Endothelial cell of umbilical vein (primary cell): ENCODE measurements around the gene CKLF. TPM values are rescaled to one million over a fixed set of nuclear protein-coding genes. Genes with fewer than 3 reads are reported as not detected.

Experiments
- BruUV-seq: library from RNA; stranded (reverse); fragments of 400-500 nt; replicated peaks from 2 replicates; lab custom pipeline; 2021; lab: Mats Ljungman, UMichigan
- CTCF ChIA-PET: fragments of 300-600, 350-600 bp; sonication (Branson Sonifier 250); formaldehyde crosslinking; loops from one replicate; lab custom pipeline; 2021; ENCODE audit warnings: antibody characterized with exemption, inconsistent platforms; lab: Charles Lee
- POLR2A ChIA-PET: fragments of 300-600, 350-600 bp; sonication (Branson Sonifier 250); formaldehyde crosslinking; loops from one replicate; lab custom pipeline; 2021; ENCODE audit warnings: antibody characterized with exemption, inconsistent platforms; lab: Charles Lee
- DNase-seq: peaks from one replicate; pipeline ENCODE4 v3.0.0-alpha.2; 2011; ENCODE audit warnings: low read depth, low spot score
- FAIRE-seq: peaks from 2 replicates; lab custom pipeline; 2011; peaks lifted over from hg19 to GRCh38; lab: Jason Lieb, UNC
- H2AFZ ChIP-seq: 2 replicates; pipeline ENCODE4 v1.6.0; 2012; ENCODE audit warnings: low read depth, low read length, control low read depth, inconsistent platforms
- H3K27ac ChIP-seq: 2 replicates; pipeline ENCODE4 v1.5.1; 2011; ENCODE audit warnings: low read depth, mild to moderate bottlenecking, control low read depth, low read length, moderate library complexity; ENCODE audit not compliant: insufficient read depth
- H3K27me3 ChIP-seq, 2 experiments: 2 replicates each; pipeline versions ENCODE4 v1.6.0 to v1.6.1; 2011; ENCODE audit warnings: low read length in 2 of 2, mixed read lengths in 1 of 2; ENCODE audit not compliant: control insufficient read depth in 2 of 2, insufficient read depth in 2 of 2
- H3K36me3 ChIP-seq, 2 experiments: 2 replicates in 1 of 2; 3 replicates in 1 of 2; pipeline ENCODE4 v1.5.1; 2011; ENCODE audit warnings: low read length in 2 of 2, mild to moderate bottlenecking in 1 of 2, moderate library complexity in 1 of 2; ENCODE audit not compliant: control insufficient read depth in 2 of 2, insufficient read depth in 2 of 2; ENCODE audit errors: extremely low read depth in 1 of 2
- H3K4me1 ChIP-seq: 3 replicates; pipeline ENCODE4 v1.5.1; 2011; ENCODE audit warnings: mild to moderate bottlenecking, low read length; ENCODE audit not compliant: control insufficient read depth, insufficient read depth; ENCODE audit errors: extremely low read depth
- H3K4me2 ChIP-seq: 2 replicates; pipeline ENCODE4 v1.6.1; 2011; ENCODE audit warnings: low read length, control low read depth, mixed read lengths; ENCODE audit not compliant: insufficient read depth
- H3K4me3 ChIP-seq, 3 experiments: fragments of 200-600 bp in 1 of 3; sonication (generic), shearing (Covaris generic) in 1 of 3; replicated peaks in 1 of 3; 2 replicates each; pipeline ENCODE4 v1.5.1; 2011 to 2016; ENCODE audit warnings: control low read depth in 3 of 3, low read length in 3 of 3, mild to moderate bottlenecking in 2 of 3, inconsistent platforms in 1 of 3, low read depth in 1 of 3, moderate library complexity in 1 of 3; ENCODE audit not compliant: insufficient read depth in 1 of 3
- H3K79me2 ChIP-seq: 2 replicates; pipeline ENCODE4 v1.6.0; 2012; ENCODE audit warnings: low read length, inconsistent platforms; ENCODE audit not compliant: control insufficient read depth, insufficient read depth
- H3K9ac ChIP-seq: replicated peaks from 2 replicates; pipeline ENCODE3; 2011; ENCODE audit warnings: low read length, control low read depth; ENCODE audit not compliant: insufficient read depth; ENCODE audit errors: extremely low read depth
- H3K9me1 ChIP-seq: replicated peaks from 3 replicates; pipeline ENCODE4 v1.6.0; 2011; ENCODE audit warnings: mild to moderate bottlenecking, low read length; ENCODE audit not compliant: control insufficient read depth, insufficient read depth; ENCODE audit errors: extremely low read depth
- H3K9me3 ChIP-seq: replicated peaks from 2 replicates; pipeline ENCODE4 v1.5.1; 2012; ENCODE audit warnings: low read length, inconsistent platforms; ENCODE audit not compliant: control insufficient read depth, insufficient read depth
- H4K20me1 ChIP-seq: replicated peaks from 2 replicates; pipeline ENCODE3; 2011; ENCODE audit warnings: mild to moderate bottlenecking, low read length; ENCODE audit not compliant: control insufficient read depth, insufficient read depth; ENCODE audit errors: extremely low read depth
- EZH2 ChIP-seq: IDR thresholded peaks from 2 replicates; pipeline ENCODE4 v1.6.1; 2012; ENCODE audit warnings: borderline replicate concordance, low read depth, mild to moderate bottlenecking, moderate library complexity, low read length, inconsistent platforms; ENCODE audit not compliant: severe bottlenecking
- FOS ChIP-seq: IDR thresholded peaks from 2 replicates; pipeline ENCODE4 v1.6.1; 2011; ENCODE audit warnings: mild to moderate bottlenecking, low read length, moderate library complexity, borderline replicate concordance; ENCODE audit not compliant: insufficient read depth
- GATA2 ChIP-seq: IDR thresholded peaks from 2 replicates; pipeline ENCODE4 v1.7.0; 2011; ENCODE audit warnings: low read depth, mild to moderate bottlenecking, moderate library complexity, mixed read lengths, low read length; ENCODE audit not compliant: insufficient read length, insufficient read depth
- JUN ChIP-seq: IDR thresholded peaks from 2 replicates; pipeline ENCODE4 v1.6.1; 2011; ENCODE audit warnings: borderline replicate concordance, low read depth; ENCODE audit not compliant: insufficient read length, insufficient read depth
- MYC ChIP-seq: IDR thresholded peaks from one replicate; pipeline ENCODE4 v1.6.1; 2011; ENCODE audit warnings: mild to moderate bottlenecking, low read depth, low read length
- POLR2A ChIP-seq: IDR thresholded peaks from 2 replicates; pipeline ENCODE4 v1.6.1; 2012; ENCODE audit warnings: low read depth, mild to moderate bottlenecking, control low read depth, low read length
- POLR2AphosphoS5 ChIP-seq: IDR thresholded peaks from 2 replicates; pipeline ENCODE4 v1.6.1; 2012; ENCODE audit warnings: low read depth, mild to moderate bottlenecking, control low read depth, low read length, moderate library complexity; ENCODE audit not compliant: insufficient read depth
- dilution Hi-C: fragments of 300-500 bp; cut with MboI; formaldehyde crosslinking; loops from one replicate; pipeline ENCODE4 v1.15.0; 2019; ENCODE audit warnings: low sequenced_read_pairs; ENCODE audit not compliant: extremely low pct_ligation_motif_present
- intact Hi-C: fragments of 100-400 bp; cut with micrococcal nuclease; formaldehyde crosslinking; loops from one replicate; pipeline ENCODE4 v1.10.0; 2022
- polyA plus RNA-seq, 4 experiments: library from polyadenylated mRNA; depleted of rRNA in 3 of 4; stranded (reverse) in 3 of 4; unstranded in 1 of 4; fragments of >200 nt; gene quantifications; 2 replicates each; pipeline versions ENCODE4 v1.2.1 to v1.2.3, GENCODE V29; 2011 to 2012; ENCODE audit warnings: missing spikeins in 1 of 4
- total RNA-seq: library from RNA; stranded (reverse); gene quantifications from 2 replicates; pipeline ENCODE4 v1.2.3, GENCODE V29; 2021
- TF ChIP-seq, protein P1 (sequence below), 2 donors: IDR thresholded peaks; 1 replicate in 1 of 2; 2 replicates in 1 of 2; pipeline ENCODE4 v1.5.1; 2011; ENCODE audit warnings: low read length in 2 of 2, mild to moderate bottlenecking in 2 of 2, moderate library complexity in 2 of 2, control low read depth in 1 of 2, inconsistent platforms in 1 of 2, low read depth in 1 of 2; ENCODE audit not compliant: insufficient read depth in 1 of 2; ENCODE audit errors: extremely low read depth in 1 of 2
- TF ChIP-seq, protein P2 (sequence below): IDR thresholded peaks from 2 replicates; pipeline ENCODE4 v1.6.1; 2011; ENCODE audit not compliant: insufficient read depth, insufficient read length

The CKLF gene
- total and polyA plus RNA-seq, 2 donors (not counting 3 experiments of a cell fraction or from before 2014, with no cell fraction given) = 80.0 to 209 TPM

DNA sequence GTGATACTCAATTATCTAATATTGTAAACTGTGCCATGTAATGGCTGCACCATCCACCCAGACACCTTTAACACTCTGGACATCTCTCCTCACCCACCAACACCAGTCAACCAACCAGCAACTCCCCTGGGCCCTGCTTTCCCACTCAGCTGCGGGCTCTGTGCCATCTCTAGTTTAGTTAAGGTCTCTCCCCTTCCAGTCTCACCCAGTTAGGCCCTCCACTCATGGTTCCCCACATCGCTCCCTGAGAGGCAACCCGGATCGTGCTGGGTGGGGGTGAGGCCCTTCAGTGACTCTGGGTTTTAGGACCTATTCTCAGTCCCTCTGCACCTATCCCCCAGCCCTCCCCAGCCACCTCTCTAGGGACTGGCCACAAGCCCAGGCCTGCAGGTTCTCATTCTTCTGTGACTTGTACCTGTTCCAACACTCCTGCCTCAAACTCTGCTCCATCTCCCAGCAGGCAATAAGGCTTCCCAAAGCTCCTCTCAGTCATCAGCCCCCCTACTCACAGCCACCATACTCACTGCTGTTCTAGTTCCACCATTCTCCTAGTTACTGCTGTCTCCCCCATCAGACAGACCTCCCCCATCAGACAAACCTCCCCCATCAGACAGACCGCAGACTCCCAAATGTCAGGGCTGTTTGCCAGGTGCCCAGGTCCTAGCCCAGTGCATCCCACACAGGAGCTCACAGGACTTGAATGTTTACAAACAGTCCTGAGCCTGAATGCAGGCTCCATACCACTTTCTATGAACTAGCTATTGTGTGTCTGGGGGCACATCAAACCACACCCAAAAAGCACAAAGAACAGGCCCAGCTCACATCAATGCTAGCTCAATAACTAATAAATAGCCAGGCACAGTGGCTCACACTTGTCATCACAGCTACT, 5.0 kb upstream of the CKLF start:
- Histone ChIP-seq H2AFZ (no peak overlapping the region), H3K4me3 (no peak overlapping the region), H4K20me1 (no peaks in the 10 kb centered on the region), H3K27ac (no peak overlapping the region), H3K79me2 (no peaks in the 10 kb centered on the region), H3K4me2 (no peak overlapping the region), H3K36me3 (no peaks in the 10 kb centered on the region), H3K9ac (no peak overlapping the region), H3K27me3 (no peaks in the 10 kb centered on the region), H3K9me3 (no peaks in the 10 kb centered on the region), H3K4me1 (peaks cover 19% of the 10 kb centered on the region), H3K9me1 (no peaks in the 10 kb centered on the region)
- FAIRE-seq = no peak
- BruUV-seq = no TSS peak
- intact Hi-C loops = no loop called here
- TF ChIP-seq, protein P1, sequence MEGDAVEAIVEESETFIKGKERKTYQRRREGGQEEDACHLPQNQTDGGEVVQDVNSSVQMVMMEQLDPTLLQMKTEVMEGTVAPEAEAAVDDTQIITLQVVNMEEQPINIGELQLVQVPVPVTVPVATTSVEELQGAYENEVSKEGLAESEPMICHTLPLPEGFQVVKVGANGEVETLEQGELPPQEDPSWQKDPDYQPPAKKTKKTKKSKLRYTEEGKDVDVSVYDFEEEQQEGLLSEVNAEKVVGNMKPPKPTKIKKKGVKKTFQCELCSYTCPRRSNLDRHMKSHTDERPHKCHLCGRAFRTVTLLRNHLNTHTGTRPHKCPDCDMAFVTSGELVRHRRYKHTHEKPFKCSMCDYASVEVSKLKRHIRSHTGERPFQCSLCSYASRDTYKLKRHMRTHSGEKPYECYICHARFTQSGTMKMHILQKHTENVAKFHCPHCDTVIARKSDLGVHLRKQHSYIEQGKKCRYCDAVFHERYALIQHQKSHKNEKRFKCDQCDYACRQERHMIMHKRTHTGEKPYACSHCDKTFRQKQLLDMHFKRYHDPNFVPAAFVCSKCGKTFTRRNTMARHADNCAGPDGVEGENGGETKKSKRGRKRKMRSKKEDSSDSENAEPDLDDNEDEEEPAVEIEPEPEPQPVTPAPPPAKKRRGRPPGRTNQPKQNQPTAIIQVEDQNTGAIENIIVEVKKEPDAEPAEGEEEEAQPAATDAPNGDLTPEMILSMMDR (IDR thresholded peaks at IDR 0.05; ENCODE audit: extremely low read depth in 1 of 2, insufficient read depth in 1 of 2, low read depth in 1 of 2, low read length in 2 of 2) = no peak
- TF ChIP-seq JUN (no peak), GATA2 (no peak), FOS (no peak), EZH2 (no peak), POLR2A (no peak), MYC (no peak), POLR2AphosphoS5 (no peak)
- TF ChIP-seq, protein P2, sequence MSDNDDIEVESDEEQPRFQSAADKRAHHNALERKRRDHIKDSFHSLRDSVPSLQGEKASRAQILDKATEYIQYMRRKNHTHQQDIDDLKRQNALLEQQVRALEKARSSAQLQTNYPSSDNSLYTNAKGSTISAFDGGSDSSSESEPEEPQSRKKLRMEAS = no peak
- dilution Hi-C loops = no loop called here
- no peak for DNase-seq
- CTCF ChIA-PET = interaction anchor here (0.9 to 2.6 kb wide), 10 partner anchors 9 to 61 kb away, joined by 3 to 7 read pairs (median 3); no protein-coding TSS in a partner anchor
- POLR2A ChIA-PET = interaction anchor here (0.6 kb wide), 1 partner anchor 205 kb away, joined by 3 read pairs; no protein-coding TSS in a partner anchor
